T-helper 2 cell treated with Interferon-gamma antibody and Interleukin-4, amounts not matched to agents 100 ng/mL and 5 ng/mL, for 36 hours (primary cell): Measurements from ENCODE around the gene NFYC. TPM values are rescaled to one million over a fixed set of nuclear protein-coding genes. Genes with fewer than 3 reads are reported as not detected.

Source experiments
- intact Hi-C: fragments of 100-400 bp; cut with micrococcal nuclease; formaldehyde crosslinking; loops from one replicate; pipeline ENCODE4 v1.15.1; 2023
- total RNA-seq: library from RNA; stranded (reverse); gene quantifications from 2 replicates; pipeline ENCODE4 v1.2.3, GENCODE V29; 2022

NFYC gene
- total RNA-seq, 1 donor from 2014 or later: 83.4 TPM

DNA sequence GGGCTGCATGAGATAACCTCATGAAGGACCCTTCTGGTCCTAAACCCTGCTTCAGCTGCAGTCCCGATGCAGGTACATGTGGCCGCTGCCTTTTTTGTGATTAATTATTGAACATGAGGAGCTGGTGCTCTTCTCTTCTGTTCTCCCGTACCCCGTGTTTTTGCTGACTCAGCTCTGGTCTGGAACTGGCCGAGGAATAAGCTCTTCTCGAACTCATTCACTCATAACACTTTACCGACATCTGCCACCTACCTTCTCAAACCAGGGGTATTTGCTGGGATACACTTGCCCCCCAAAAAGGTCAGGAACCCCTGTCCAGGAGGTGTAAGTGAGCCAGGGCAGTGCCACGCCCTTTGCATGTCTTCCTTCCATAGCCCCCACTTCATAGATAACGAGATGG, 123.9 kb downstream of the NFYC start:
- intact Hi-C loops: no loop called here

DNA sequence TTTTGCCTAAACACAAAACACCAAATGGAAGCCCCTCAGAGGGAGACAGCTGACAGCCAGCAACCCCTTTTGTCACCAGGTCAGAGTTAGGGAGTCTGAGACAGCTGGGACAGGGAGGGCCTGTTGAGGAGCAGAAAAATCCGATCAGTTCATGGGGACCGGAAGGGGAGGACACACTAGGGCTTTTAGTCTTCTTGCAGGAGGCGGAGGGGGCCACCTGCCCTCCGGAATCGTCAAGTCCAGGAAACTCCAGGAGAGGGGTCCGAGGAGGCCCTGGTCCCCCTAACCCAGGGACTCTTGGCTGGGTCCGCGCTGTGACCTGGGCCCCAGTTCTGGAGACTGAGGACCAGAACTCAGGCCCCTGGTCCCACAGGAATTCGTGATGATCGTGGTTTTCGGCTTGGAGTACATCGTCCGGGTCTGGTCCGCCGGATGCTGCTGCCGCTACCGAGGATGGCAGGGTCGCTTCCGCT, 126.3 kb downstream of the NFYC start:
- intact Hi-C loops: loop anchor here (1.0 kb wide), 1 partner anchor 16 kb away; no protein-coding TSS in a partner anchor

DNA sequence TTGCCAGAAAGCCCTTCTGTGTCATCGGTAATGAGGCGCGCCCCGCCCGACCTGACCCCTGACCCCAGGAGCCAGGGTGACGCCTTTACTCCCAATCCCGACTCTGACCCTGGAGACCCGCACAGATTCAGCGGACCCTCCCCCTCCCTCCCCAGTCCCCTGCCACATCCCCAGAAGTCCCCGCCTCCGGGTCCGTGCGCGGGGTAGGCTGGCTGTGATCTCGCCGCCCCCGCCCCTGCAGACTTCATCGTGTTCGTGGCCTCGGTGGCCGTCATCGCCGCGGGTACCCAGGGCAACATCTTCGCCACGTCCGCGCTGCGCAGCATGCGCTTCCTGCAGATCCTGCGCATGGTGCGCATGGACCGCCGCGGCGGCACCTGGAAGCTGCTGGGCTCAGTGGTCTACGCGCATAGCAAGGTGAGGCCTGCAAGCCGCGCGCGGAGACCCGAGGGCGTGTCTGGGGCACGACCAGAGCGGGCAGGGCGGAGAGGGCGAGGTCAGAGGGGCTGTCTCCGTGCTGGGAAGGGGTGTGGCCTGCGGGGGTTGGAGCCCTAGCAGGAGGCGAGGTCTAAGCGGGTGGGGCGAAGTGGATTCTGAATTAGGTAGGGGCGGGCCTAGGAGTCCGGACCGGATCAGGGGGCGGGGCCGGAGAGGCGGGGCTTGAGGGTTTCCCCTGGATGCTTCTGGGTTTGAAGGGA, 126.9 kb downstream of the NFYC start:
- intact Hi-C loops: loop anchor here (1.0 kb wide), 1 partner anchor 16 kb away; no protein-coding TSS in a partner anchor

DNA sequence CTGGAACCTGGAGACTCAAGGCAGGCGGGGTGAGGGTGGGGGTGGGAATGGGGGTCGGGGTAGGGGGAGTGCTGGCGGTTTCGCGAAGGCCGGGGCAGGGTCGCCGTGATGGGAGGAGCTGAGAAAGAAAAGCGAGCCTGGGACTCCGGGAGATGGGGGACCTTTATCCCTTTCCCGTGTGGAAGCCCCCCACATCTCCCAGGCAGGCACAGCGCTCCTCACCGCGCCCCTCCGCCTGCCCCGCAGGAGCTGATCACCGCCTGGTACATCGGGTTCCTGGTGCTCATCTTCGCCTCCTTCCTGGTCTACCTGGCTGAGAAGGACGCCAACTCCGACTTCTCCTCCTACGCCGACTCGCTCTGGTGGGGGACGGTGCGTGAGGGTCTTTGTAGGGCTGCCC, 127.6 kb downstream of the NFYC start:
- intact Hi-C loops: no loop called here

DNA sequence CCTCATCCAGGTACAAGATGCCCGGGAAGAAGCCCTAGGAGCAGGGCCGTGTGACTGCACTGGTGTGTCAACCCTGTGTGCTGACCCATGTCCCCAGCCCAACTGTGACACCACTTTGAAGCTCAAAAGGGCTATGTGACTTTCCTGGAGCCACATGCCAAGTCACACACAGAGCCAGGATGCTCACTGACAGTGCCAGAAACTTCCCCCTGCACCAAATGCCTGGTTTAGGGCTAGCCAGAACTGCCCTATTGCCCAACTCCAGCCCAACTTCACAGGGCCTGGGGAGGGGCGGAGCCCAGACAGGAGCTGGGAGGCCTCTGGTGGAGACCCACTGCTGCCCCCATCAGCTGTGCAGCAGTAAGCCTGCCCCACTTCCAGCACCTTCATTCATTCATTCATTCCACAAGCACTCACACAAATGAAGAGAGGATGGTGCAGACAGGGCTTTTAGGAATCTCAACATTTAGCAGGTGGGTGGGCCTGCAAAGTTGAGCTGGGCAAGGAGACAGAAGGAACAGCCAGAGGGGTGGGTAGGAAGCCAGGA, 128.8 kb downstream of the NFYC start:
- intact Hi-C loops: no loop called here

Other genes starting within 250 kb of the NFYC start
- gene ZFP69B, start 241.2 kb upstream of the NFYC start, total RNA-seq: 2.8 and 3.5 TPM in 2 replicates
- gene ZFP69, start 214.4 kb upstream of the NFYC start, total RNA-seq: 4.1 and 4.7 TPM in 2 replicates
- gene EXO5, start 182.9 kb upstream of the NFYC start, total RNA-seq: 14.0 and 17.9 TPM in 2 replicates
- 5.6 and 6.3 TPM in 2 replicates for gene ZNF684, start 160.1 kb upstream of the NFYC start, total RNA-seq
- gene RIMS3, start 26.0 kb upstream of the NFYC start, total RNA-seq: 2.5 TPM in 2 replicates
- 0.43 and 0.55 TPM in 2 replicates for gene KCNQ4, start 92.1 kb downstream of the NFYC start, total RNA-seq
- gene CITED4, start 170.7 kb downstream of the NFYC start, total RNA-seq: 8.5 and 9.5 TPM in 2 replicates